ENCODE data around the gene MAPK11. TPM values are rescaled to one million over a fixed set of nuclear protein-coding genes. Genes with fewer than 3 reads are reported as not detected.

The MAPK11 gene
- total RNA-seq, 1 experiment from 2014 or later: 5.5 TPM

DNA sequence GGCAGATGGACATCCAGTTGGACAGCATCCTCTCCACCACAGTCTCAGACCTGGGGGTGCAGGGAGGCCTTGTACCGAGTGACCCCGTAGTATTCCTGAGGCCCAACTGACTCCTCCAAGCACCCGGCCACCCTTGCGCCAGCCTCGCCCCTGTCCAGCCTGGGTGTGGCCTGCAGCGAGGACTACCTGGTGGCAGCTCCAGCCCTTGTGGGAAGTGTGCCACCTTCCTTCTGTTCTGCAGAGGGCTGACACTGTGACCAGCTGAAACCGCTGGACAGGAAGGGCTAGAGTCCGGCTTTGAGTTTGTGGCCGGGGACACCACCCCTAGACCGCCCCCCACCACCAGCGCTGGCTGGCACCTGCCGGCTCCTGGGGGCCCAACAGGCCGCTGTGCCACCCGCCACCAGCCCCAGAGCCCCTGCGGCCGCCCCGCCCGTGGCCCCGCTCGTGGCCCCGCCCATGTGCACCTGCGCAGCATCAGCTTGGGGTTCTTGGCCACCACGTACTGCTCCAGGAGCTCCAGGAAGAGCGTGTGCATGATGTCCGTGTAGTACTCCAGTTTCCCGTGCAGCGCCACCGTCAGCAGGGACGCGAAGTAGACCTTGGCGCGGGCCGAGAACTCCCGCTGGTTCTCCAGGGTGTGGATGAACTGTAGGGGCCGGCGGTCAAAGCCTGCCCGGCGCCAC lies 10.0 kb upstream of the MAPK11 start:
- H3K4me1 ChIP-seq (replicated peaks; ENCODE audit: insufficient read depth): peaks cover 39% of the 10 kb centered on the region
- no peak for DNase-seq
- H3K4me2 ChIP-seq: no peak overlapping the region
- no peaks in the 10 kb centered on the region for H3K27me3 ChIP-seq (ENCODE audit: insufficient read depth, low read depth)
- TF ChIP-seq, protein P1, sequence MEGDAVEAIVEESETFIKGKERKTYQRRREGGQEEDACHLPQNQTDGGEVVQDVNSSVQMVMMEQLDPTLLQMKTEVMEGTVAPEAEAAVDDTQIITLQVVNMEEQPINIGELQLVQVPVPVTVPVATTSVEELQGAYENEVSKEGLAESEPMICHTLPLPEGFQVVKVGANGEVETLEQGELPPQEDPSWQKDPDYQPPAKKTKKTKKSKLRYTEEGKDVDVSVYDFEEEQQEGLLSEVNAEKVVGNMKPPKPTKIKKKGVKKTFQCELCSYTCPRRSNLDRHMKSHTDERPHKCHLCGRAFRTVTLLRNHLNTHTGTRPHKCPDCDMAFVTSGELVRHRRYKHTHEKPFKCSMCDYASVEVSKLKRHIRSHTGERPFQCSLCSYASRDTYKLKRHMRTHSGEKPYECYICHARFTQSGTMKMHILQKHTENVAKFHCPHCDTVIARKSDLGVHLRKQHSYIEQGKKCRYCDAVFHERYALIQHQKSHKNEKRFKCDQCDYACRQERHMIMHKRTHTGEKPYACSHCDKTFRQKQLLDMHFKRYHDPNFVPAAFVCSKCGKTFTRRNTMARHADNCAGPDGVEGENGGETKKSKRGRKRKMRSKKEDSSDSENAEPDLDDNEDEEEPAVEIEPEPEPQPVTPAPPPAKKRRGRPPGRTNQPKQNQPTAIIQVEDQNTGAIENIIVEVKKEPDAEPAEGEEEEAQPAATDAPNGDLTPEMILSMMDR (conservative IDR thresholded peaks at IDR 0.05): no peak
- no peak for TF ChIP-seq EZH2 (IDR thresholded peaks at IDR 0.05; ENCODE audit: low read depth)
- no TSS peak for BruUV-seq (replicated peaks)
- ChIA-PET CTCF (interaction anchor here (1.0 kb wide), 1 partner anchor 26 kb away, joined by 6 read pairs; no protein-coding TSS in a partner anchor), POLR2A (ENCODE audit: unreplicated experiment) (no interaction called here)
- intact Hi-C loops (cut with micrococcal nuclease; ENCODE audit: unreplicated experiment): no loop called here
- H3F3A ChIP-seq (ENCODE audit: insufficient read depth, low read depth): peaks cover 68% of the 10 kb centered on the region
- peaks cover 64% of the 10 kb centered on the region for H3K36me3 ChIP-seq (ENCODE audit: low read depth)
- no peak overlapping the region for H3K4me3 ChIP-seq
- H4K20me1 ChIP-seq (ENCODE audit: insufficient read depth): peaks cover 8% of the 10 kb centered on the region
- H3K9me3 ChIP-seq (ENCODE audit: insufficient read depth, low read depth): no peaks in the 10 kb centered on the region
- no peak overlapping the region for H3K27ac ChIP-seq
- peaks cover 21% of the 10 kb centered on the region for H3K79me2 ChIP-seq (ENCODE audit: low read depth)
- H2AFZ ChIP-seq: no peak overlapping the region
- H3K9me2 ChIP-seq (ENCODE audit: insufficient read depth): no peaks in the 10 kb centered on the region

DNA sequence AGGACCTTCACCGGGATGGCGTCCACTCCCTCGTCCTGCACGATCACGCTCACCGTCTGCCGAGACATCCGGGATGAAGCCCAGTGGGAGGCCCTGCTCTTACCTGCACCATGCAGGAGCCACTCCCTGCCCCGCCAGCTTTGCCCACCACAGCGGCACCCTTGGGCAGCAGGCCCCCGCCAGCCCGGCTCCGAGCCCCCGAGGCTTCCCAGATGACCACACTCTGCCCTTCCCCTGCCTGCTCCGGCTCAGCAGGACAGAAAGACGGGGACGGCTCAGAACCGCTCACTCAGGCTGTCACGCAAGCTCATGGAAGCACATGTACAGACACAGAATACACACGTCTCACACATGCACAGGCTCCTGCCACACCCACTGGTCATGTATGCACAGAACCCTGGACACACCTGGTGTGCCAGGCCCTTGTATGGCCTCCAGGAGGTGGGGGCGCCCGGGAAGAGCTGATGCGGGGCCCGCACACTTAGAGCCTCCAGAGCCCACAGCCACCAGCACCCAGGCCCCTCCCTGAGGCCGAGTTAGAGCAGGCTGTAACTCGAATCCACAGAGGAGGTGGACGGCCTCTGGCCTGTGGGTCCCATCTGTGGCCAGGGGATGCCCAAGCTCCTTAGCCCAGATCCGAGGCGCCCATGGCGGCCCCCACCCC lies 8.9 kb upstream of the MAPK11 start:
- ChIA-PET CTCF (interaction anchor here (1.0 kb wide), 1 partner anchor 27 kb away, joined by 6 read pairs; no protein-coding TSS in a partner anchor), POLR2A (ENCODE audit: unreplicated experiment) (no interaction called here)
- Histone ChIP-seq H3K4me3 (no peak overlapping the region), H3K9me2 (ENCODE audit: insufficient read depth) (no peaks in the 10 kb centered on the region), H3F3A (ENCODE audit: insufficient read depth, low read depth) (peaks cover 75% of the 10 kb centered on the region), H3K4me1 (replicated peaks; ENCODE audit: insufficient read depth) (peaks cover 42% of the 10 kb centered on the region), H3K27ac (no peak overlapping the region), H4K20me1 (ENCODE audit: insufficient read depth) (peaks cover 15% of the 10 kb centered on the region), H3K36me3 (ENCODE audit: low read depth) (peaks cover 68% of the 10 kb centered on the region), H2AFZ (no peak overlapping the region), H3K79me2 (ENCODE audit: low read depth) (peaks cover 21% of the 10 kb centered on the region), H3K4me2 (no peak overlapping the region), H3K9me3 (ENCODE audit: insufficient read depth, low read depth) (no peaks in the 10 kb centered on the region), H3K27me3 (ENCODE audit: insufficient read depth, low read depth) (no peaks in the 10 kb centered on the region)
- intact Hi-C loops (cut with micrococcal nuclease; ENCODE audit: unreplicated experiment): no loop called here
- no TSS peak for BruUV-seq (replicated peaks)
- no peak for TF ChIP-seq EZH2 (IDR thresholded peaks at IDR 0.05; ENCODE audit: low read depth)
- TF ChIP-seq, protein P1 (conservative IDR thresholded peaks at IDR 0.05): no peak
- no peak for DNase-seq

DNA sequence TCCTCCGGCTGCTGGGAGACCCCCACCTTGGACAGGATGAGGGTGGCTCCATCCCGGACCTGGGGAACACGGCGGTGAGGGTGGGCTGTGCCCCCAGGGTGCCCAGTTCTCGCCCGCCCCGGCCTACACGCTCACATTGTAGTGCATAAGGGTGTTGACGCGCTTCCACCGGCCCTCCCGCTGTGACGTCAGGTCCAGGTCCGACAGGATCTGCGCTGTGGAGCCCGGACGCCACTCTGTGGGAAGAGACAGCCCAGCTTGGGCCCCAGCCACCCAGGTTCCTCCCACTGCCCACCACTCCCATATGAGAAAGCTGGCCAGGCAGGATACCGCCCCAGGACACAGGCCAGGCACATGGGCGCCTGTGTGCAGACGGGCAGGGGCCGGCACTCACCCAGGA lies 8.3 kb upstream of the MAPK11 start:
- intact Hi-C loops (cut with micrococcal nuclease; ENCODE audit: unreplicated experiment): no loop called here
- no TSS peak for BruUV-seq (replicated peaks)
- Histone ChIP-seq H3K79me2 (ENCODE audit: low read depth) (peaks cover 21% of the 10 kb centered on the region), H4K20me1 (ENCODE audit: insufficient read depth) (peaks cover 18% of the 10 kb centered on the region), H3K27ac (no peak overlapping the region), H3K27me3 (ENCODE audit: insufficient read depth, low read depth) (no peaks in the 10 kb centered on the region), H3K4me2 (no peak overlapping the region), H3F3A (ENCODE audit: insufficient read depth, low read depth) (peaks cover 79% of the 10 kb centered on the region), H3K9me2 (ENCODE audit: insufficient read depth) (no peaks in the 10 kb centered on the region), H3K9me3 (ENCODE audit: insufficient read depth, low read depth) (no peaks in the 10 kb centered on the region), H3K4me1 (replicated peaks; ENCODE audit: insufficient read depth) (peaks cover 38% of the 10 kb centered on the region), H2AFZ (no peak overlapping the region), H3K4me3 (no peak overlapping the region), H3K36me3 (ENCODE audit: low read depth) (peaks cover 66% of the 10 kb centered on the region)
- TF ChIP-seq, protein P1 (conservative IDR thresholded peaks at IDR 0.05): no peak
- TF ChIP-seq EZH2 (IDR thresholded peaks at IDR 0.05; ENCODE audit: low read depth): no peak
- ChIA-PET CTCF (no interaction called here), POLR2A (ENCODE audit: unreplicated experiment) (no interaction called here)
- DNase-seq: no peak

Measured in PC-9 (cell line).